Activated naive CD8-positive, alpha-beta T cell treated with anti-CD3 and anti-CD28 coated beads, Interleukin-2, amount 50 U/mL, for 16 hours (primary cell): Measurements from ENCODE around the gene MTA1.
A peak's percentile ranks its signal among the peaks of the same experiment; 100 is the strongest.

ENCODE experiments used
- DNase-seq: peaks from one replicate; pipeline ENCODE4 v3.0.0-alpha.2; 2020; ENCODE audit warnings: low read depth, low spot score

The MTA1 gene

GRCh38 chr14:105486974-105487448 lies 67.4 kb downstream of the MTA1 start:
- DNase-seq: no peak

- DNase-seq: no peak
These were observed 67.9 kb downstream of the MTA1 start for GRCh38 chr14:105487449-105487985.

GRCh38 chr14:105487986-105488777 lies 68.6 kb downstream of the MTA1 start:
- DNase-seq: no peak

GRCh38 chr14:105488781-105489541 lies 69.3 kb downstream of the MTA1 start:
- DNase-seq: no peak

- peak; percentile 67 for DNase-seq
These were observed 70.1 kb downstream of the MTA1 start for GRCh38 chr14:105489542-105490266.

GRCh38 chr14:105490267-105490571 lies 70.6 kb downstream of the MTA1 start:
- no peak for DNase-seq

- DNase-seq: peak; percentile 98
These were observed 71.1 kb downstream of the MTA1 start, which contains the start of gene TEDC1 for GRCh38 chr14:105490572-105491365. TSS of gene TEDC1 (plus strand) at chr14:105491246. CDS start at chr14:105491376, 130 bp downstream.

- peak; percentile 67 for DNase-seq
These were observed 71.8 kb downstream of the MTA1 start for GRCh38 chr14:105491366-105491973.

GRCh38 chr14:105492031-105492970 lies 72.7 kb downstream of the MTA1 start:
- no peak for DNase-seq

GRCh38 chr14:105492971-105493871 lies 73.6 kb downstream of the MTA1 start:
- DNase-seq: no peak

- DNase-seq: no peak
These were observed 74.4 kb downstream of the MTA1 start for GRCh38 chr14:105493921-105494605.

GRCh38 chr14:105494606-105494929 lies 74.9 kb downstream of the MTA1 start:
- no peak for DNase-seq

- DNase-seq: no peak
These were observed 75.7 kb downstream of the MTA1 start for GRCh38 chr14:105495101-105495989.

GRCh38 chr14:105495990-105496830 lies 76.6 kb downstream of the MTA1 start:
- no peak for DNase-seq

- DNase-seq: no peak
These were observed 77.4 kb downstream of the MTA1 start for GRCh38 chr14:105496831-105497591.
